T-helper 17 cell (primary cell): ENCODE results near the gene PECR. TPM values are rescaled to one million over a fixed set of nuclear protein-coding genes. Genes with fewer than 3 reads are reported as not detected.
"Not testable (repeated sequence)": the region's sequence is repeated elsewhere in the genome, so short reads cannot be mapped to it uniquely, and the experiment has no call there.

ENCODE experiments used
- ATAC-seq: fragments of 150-1000 bp; cut with Tn5 transposase; 2 replicates; pipeline ENCODE4 v1.10.0; 2021; ENCODE audit warnings: mild to moderate bottlenecking, moderate library complexity
- DNase-seq, 3 donors: peaks; one replicate each; pipeline versions ENCODE4 v3.0.0 to v3.0.0-alpha.2; 2020 to 2021
- H3K9me3 ChIP-seq: one replicate; pipeline ENCODE4 v1.7.0; 2013; ENCODE audit warnings: low read length, mild to moderate bottlenecking; ENCODE audit not compliant: control insufficient read depth, poor library complexity, severe bottlenecking
- H3K27ac Mint-ChIP-seq: one replicate; pipeline ENCODE4 v1.8.0; 2022; ENCODE audit warnings: mild to moderate bottlenecking, moderate library complexity, mixed read lengths
- H3K27me3 Mint-ChIP-seq: one replicate; pipeline ENCODE4 v1.8.0; 2022; ENCODE audit warnings: mixed read lengths
- H3K36me3 Mint-ChIP-seq: one replicate; pipeline ENCODE4 v1.8.0; 2022; ENCODE audit warnings: low read depth, mixed read lengths
- H3K4me1 Mint-ChIP-seq: one replicate; pipeline ENCODE4 v1.8.0; 2022; ENCODE audit warnings: mild to moderate bottlenecking, mixed read lengths
- H3K4me3 Mint-ChIP-seq: one replicate; pipeline ENCODE4 v1.8.0; 2022; ENCODE audit warnings: mild to moderate bottlenecking, moderate library complexity, mixed read lengths
- total RNA-seq, 4 donors: library from RNA in 2 of 4; stranded (reverse) in 2 of 4; gene quantifications; one replicate each; pipeline ENCODE4 v1.2.3 and lab custom pipeline; 2022 to 2026

Gene PECR
- total RNA-seq, 2 donors from 2014 or later, result 16.9 to 18.7 TPM

GRCh38 chr2:216012133-216012829 is 69.3 kb downstream of the PECR start:
- Mint-ChIP-seq H3K27me3 (no peaks in the 10 kb centered on the region), H3K4me3 (peak overlapping the region; percentile 92), H3K36me3 (peaks cover 3% of the 10 kb centered on the region), H3K27ac (peak overlapping the region; percentile 71), H3K4me1 (peaks cover 31% of the 10 kb centered on the region)
- H3K9me3 ChIP-seq, result no peaks in the 10 kb centered on the region
- no peak for ATAC-seq
- DNase-seq, result no peak

- peaks cover 25% of the 10 kb centered on the region for H3K4me1 Mint-ChIP-seq
Observed at GRCh38 chr2:216009215-216009614, 72.4 kb downstream of the PECR start.

GRCh38 chr2:216008387-216008786 is 73.2 kb downstream of the PECR start:
- no peaks in the 10 kb centered on the region for H3K36me3 Mint-ChIP-seq
- ATAC-seq (no peak), DNase-seq (no peak)
- H3K27ac Mint-ChIP-seq, result no peak overlapping the region
- no peaks in the 10 kb centered on the region for H3K27me3 Mint-ChIP-seq
- no peaks in the 10 kb centered on the region for H3K9me3 ChIP-seq
- H3K4me3 Mint-ChIP-seq, result no peak overlapping the region
- peaks cover 34% of the 10 kb centered on the region for H3K4me1 Mint-ChIP-seq

More at GRCh38 chr2:216009215-216009614, 72.4 kb downstream of the PECR start:
- H3K27ac Mint-ChIP-seq, H3K27me3 Mint-ChIP-seq, DNase-seq, ATAC-seq, H3K9me3 ChIP-seq, H3K36me3 Mint-ChIP-seq, H3K4me3 Mint-ChIP-seq: not testable (repeated sequence)

- H3K9me3 ChIP-seq, result no peaks in the 10 kb centered on the region
- ATAC-seq, result peak; percentile 50
- H3K27ac Mint-ChIP-seq, result no peak overlapping the region
- peaks cover 4% of the 10 kb centered on the region for H3K36me3 Mint-ChIP-seq
- H3K27me3 Mint-ChIP-seq, result no peaks in the 10 kb centered on the region
- H3K4me1 Mint-ChIP-seq, result peaks cover 33% of the 10 kb centered on the region
- no peak overlapping the region for H3K4me3 Mint-ChIP-seq
- peak in 1 of 3 donors; percentile 22 for DNase-seq
Observed at GRCh38 chr2:216006164-216006663, 75.4 kb downstream of the PECR start.

- no peak overlapping the region for H3K4me3 Mint-ChIP-seq
- peaks cover 4% of the 10 kb centered on the region for H3K36me3 Mint-ChIP-seq
- ATAC-seq (peak; percentile 49), DNase-seq (no peak)
- H3K27ac Mint-ChIP-seq, result peak overlapping the region; percentile 77
- H3K9me3 ChIP-seq, result no peaks in the 10 kb centered on the region
- H3K27me3 Mint-ChIP-seq, result no peaks in the 10 kb centered on the region
- peaks cover 33% of the 10 kb centered on the region for H3K4me1 Mint-ChIP-seq
Observed at GRCh38 chr2:216004697-216005283, 76.8 kb downstream of the PECR start.

- H3K4me3 Mint-ChIP-seq, result no peak overlapping the region
- DNase-seq, result no peak
- no peaks in the 10 kb centered on the region for H3K27me3 Mint-ChIP-seq
- H3K4me1 Mint-ChIP-seq, result peaks cover 33% of the 10 kb centered on the region
- H3K9me3 ChIP-seq, result no peaks in the 10 kb centered on the region
- H3K36me3 Mint-ChIP-seq, result peaks cover 4% of the 10 kb centered on the region
- peak; percentile 15 for ATAC-seq
- H3K27ac Mint-ChIP-seq, result peak overlapping the region; percentile 77
Observed at GRCh38 chr2:216003876-216004696, 77.5 kb downstream of the PECR start.

GRCh38 chr2:216002693-216003092 is 78.9 kb downstream of the PECR start:
- ATAC-seq (no peak), DNase-seq (no peak)
- no peaks in the 10 kb centered on the region for H3K27me3 Mint-ChIP-seq
- H3K4me1 Mint-ChIP-seq, result peaks cover 33% of the 10 kb centered on the region
- H3K4me3 Mint-ChIP-seq, result no peak overlapping the region
- H3K36me3 Mint-ChIP-seq, result peaks cover 4% of the 10 kb centered on the region
- no peaks in the 10 kb centered on the region for H3K9me3 ChIP-seq
- peak overlapping the region; percentile 72 for H3K27ac Mint-ChIP-seq

- H3K9me3 ChIP-seq, result no peaks in the 10 kb centered on the region
- H3K27me3 Mint-ChIP-seq, result no peaks in the 10 kb centered on the region
- H3K36me3 Mint-ChIP-seq, result peaks cover 7% of the 10 kb centered on the region
- peak overlapping the region; percentile 72 for H3K27ac Mint-ChIP-seq
- H3K4me1 Mint-ChIP-seq, result peaks cover 36% of the 10 kb centered on the region
- H3K4me3 Mint-ChIP-seq, result no peak overlapping the region
- DNase-seq (no peak), ATAC-seq (no peak)
Observed at GRCh38 chr2:216002101-216002678, 79.4 kb downstream of the PECR start.

- no peak for DNase-seq
- Mint-ChIP-seq H3K4me3 (no peak overlapping the region), H3K27ac (no peak overlapping the region), H3K4me1 (peaks cover 33% of the 10 kb centered on the region), H3K27me3 (no peaks in the 10 kb centered on the region), H3K36me3 (peaks cover 7% of the 10 kb centered on the region)
- H3K9me3 ChIP-seq, result no peaks in the 10 kb centered on the region
- ATAC-seq, result no peak
Observed at GRCh38 chr2:216001216-216002100, 80.2 kb downstream of the PECR start.

GRCh38 chr2:215998636-215999035 is 83.0 kb downstream of the PECR start:
- H3K4me3 Mint-ChIP-seq, result no peak overlapping the region
- ATAC-seq (no peak), DNase-seq (no peak)
- H3K36me3 Mint-ChIP-seq, result peaks cover 12% of the 10 kb centered on the region
- H3K4me1 Mint-ChIP-seq, result peaks cover 15% of the 10 kb centered on the region
- no peaks in the 10 kb centered on the region for H3K27me3 Mint-ChIP-seq
- H3K9me3 ChIP-seq, result no peaks in the 10 kb centered on the region
- no peak overlapping the region for H3K27ac Mint-ChIP-seq

- Mint-ChIP-seq H3K4me3 (no peak overlapping the region), H3K27ac (no peak overlapping the region), H3K27me3 (no peaks in the 10 kb centered on the region), H3K36me3 (peaks cover 8% of the 10 kb centered on the region), H3K4me1 (peaks cover 4% of the 10 kb centered on the region)
- DNase-seq (no peak), ATAC-seq (no peak)
- H3K9me3 ChIP-seq, result no peaks in the 10 kb centered on the region
Observed at GRCh38 chr2:215997219-215997618, 84.4 kb downstream of the PECR start.

- Mint-ChIP-seq H3K4me1 (peaks cover 3% of the 10 kb centered on the region), H3K36me3 (peaks cover 13% of the 10 kb centered on the region), H3K4me3 (no peak overlapping the region), H3K27ac (peak overlapping the region; percentile 6), H3K27me3 (no peaks in the 10 kb centered on the region)
- ATAC-seq, result no peak
- H3K9me3 ChIP-seq, result no peaks in the 10 kb centered on the region
- DNase-seq, result no peak
Observed at GRCh38 chr2:215994911-215995310, 86.7 kb downstream of the PECR start.
